Sigmoid colon (tissue), 7 donors: ENCODE measurements around the gene PFDN1. TPM values are rescaled to one million over a fixed set of nuclear protein-coding genes. Genes with fewer than 3 reads are reported as not detected.
"Not testable (repeated sequence)": the region's sequence is repeated elsewhere in the genome, so short reads cannot be mapped to it uniquely, and the experiment has no call there.

ENCODE experiments used
- DNase-seq: peaks from one replicate; pipeline ENCODE4 v3.0.0-alpha.2; 2019
- H3K27ac ChIP-seq, 4 donors: fragments of 200-600 bp; sonication (generic); one replicate each; pipeline ENCODE4 v1.5.1; 2016 to 2019; ENCODE audit warnings: mild to moderate bottlenecking in 1 of 4
- H3K27me3 ChIP-seq, 3 donors: fragments of 200-600 bp; sonication (generic); one replicate each; pipeline ENCODE4 v1.5.1; 2019; ENCODE audit warnings: mild to moderate bottlenecking in 1 of 3
- H3K36me3 ChIP-seq, 4 donors: fragments of 200-600 bp; sonication (generic); one replicate each; pipeline ENCODE4 v1.5.1; 2016 to 2019
- H3K4me1 ChIP-seq, 4 donors: fragments of 200-600 bp; sonication (generic); one replicate each; pipeline ENCODE4 v1.5.1; 2017 to 2019
- H3K4me3 ChIP-seq, 4 donors: fragments of 200-600 bp; sonication (generic); one replicate each; pipeline ENCODE4 v1.5.1; 2017 to 2019; ENCODE audit warnings: mild to moderate bottlenecking in 2 of 4, moderate library complexity in 1 of 4
- H3K9me3 ChIP-seq, 4 donors: fragments of 200-600 bp in 3 of 4; sonication (generic) in 3 of 4; one replicate each; pipeline versions ENCODE4 v1.5.1 to v1.6.1; 2013 to 2019
- EP300 ChIP-seq, 4 donors: sonication (generic); formaldehyde crosslinking; IDR thresholded peaks; one replicate each; pipeline ENCODE4 v1.6.1; 2017; ENCODE audit warnings: antibody characterized with exemption in 4 of 4
- POLR2A ChIP-seq, 2 donors: fragments of 450-650 bp; IDR thresholded peaks; one replicate each; pipeline ENCODE4 v1.6.1; 2016; ENCODE audit warnings: antibody characterized with exemption in 2 of 2, mild to moderate bottlenecking in 2 of 2, moderate library complexity in 2 of 2
- POLR2AphosphoS5 ChIP-seq, 4 donors: sonication (generic); formaldehyde crosslinking; IDR thresholded peaks; one replicate each; pipeline ENCODE4 v1.6.1; 2017; ENCODE audit warnings: antibody characterized with exemption in 4 of 4
- WGBS, 2 donors: extraction: QIAGEN DNeasy Blood & Tissue Kit; methylation state at CpG; one replicate each; pipeline ENCODE4 v1.1.7; 2013; 5-methylcytosine and 5-hydroxymethylcytosine counted together
- intact Hi-C: fragments of 100-400 bp; cut with DNase I; formaldehyde crosslinking; loops from one replicate; pipeline ENCODE4 v1.15.1; 2023
- polyA plus RNA-seq, 3 donors: library from polyadenylated mRNA; stranded (reverse); fragments of 200-250 nt; gene quantifications; one replicate each; pipeline ENCODE4 v1.2.3, GENCODE V29; 2013
- total RNA-seq, 4 donors: library from RNA; depleted of rRNA; stranded (reverse); fragments of >200 nt; gene quantifications; one replicate each; pipeline ENCODE4 v1.1.0, GENCODE V29; 2016
- TF ChIP-seq, protein P1 (sequence below), 4 experiments: fragments of 450-650 bp in 3 of 4; fragments of 200-600 bp in 1 of 4; IDR thresholded peaks; one replicate each; pipeline ENCODE4 v1.5.1; 2016 to 2019; ENCODE audit warnings: antibody characterized with exemption in 4 of 4, mild to moderate bottlenecking in 3 of 4, moderate library complexity in 2 of 4
- donor health status: healthy with polysubstance abuse.
- donor health status: Bipolar disorder and iron deficiency.
- donor health status: healthy.

PFDN1 gene
- total and polyA plus RNA-seq, 7 donors: 61.8 to 159 (median 88.2) TPM

DNA sequence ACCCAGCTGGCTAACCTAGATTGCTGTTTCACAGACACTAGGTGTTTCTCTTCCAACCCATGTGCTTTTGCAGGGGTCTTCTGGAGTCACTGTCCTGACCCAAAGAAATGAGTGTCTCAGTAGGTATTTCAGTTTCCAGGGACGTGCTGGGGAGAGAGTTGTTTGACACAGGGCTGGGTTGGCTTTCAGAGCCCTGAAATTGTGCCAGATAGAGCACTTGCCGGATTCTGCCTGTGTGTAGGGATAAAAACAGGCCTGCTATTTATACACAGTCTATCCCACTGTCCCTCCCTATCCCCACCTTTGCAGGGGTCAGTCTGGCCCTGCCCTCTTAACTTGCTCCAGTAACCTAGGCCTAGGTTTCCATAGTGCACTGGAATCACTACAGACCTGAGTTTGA is 44.5 kb upstream of the PFDN1 start:
- intact Hi-C loops: loop anchor here (5.0 to 10.0 kb wide), 2 partner anchors 170 to 273 kb away; partner anchors contain the start of gene CYSTM1
- TF ChIP-seq POLR2A (IDR thresholded peaks at IDR 0.05) (no peak), EP300 (IDR thresholded peaks at IDR 0.05) (no peak), POLR2AphosphoS5 (IDR thresholded peaks at IDR 0.05) (no peak)
- TF ChIP-seq, protein P1, sequence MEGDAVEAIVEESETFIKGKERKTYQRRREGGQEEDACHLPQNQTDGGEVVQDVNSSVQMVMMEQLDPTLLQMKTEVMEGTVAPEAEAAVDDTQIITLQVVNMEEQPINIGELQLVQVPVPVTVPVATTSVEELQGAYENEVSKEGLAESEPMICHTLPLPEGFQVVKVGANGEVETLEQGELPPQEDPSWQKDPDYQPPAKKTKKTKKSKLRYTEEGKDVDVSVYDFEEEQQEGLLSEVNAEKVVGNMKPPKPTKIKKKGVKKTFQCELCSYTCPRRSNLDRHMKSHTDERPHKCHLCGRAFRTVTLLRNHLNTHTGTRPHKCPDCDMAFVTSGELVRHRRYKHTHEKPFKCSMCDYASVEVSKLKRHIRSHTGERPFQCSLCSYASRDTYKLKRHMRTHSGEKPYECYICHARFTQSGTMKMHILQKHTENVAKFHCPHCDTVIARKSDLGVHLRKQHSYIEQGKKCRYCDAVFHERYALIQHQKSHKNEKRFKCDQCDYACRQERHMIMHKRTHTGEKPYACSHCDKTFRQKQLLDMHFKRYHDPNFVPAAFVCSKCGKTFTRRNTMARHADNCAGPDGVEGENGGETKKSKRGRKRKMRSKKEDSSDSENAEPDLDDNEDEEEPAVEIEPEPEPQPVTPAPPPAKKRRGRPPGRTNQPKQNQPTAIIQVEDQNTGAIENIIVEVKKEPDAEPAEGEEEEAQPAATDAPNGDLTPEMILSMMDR (IDR thresholded peaks at IDR 0.05): no peak
- H3K27me3 ChIP-seq: no peaks in the 10 kb centered on the region
- H3K4me1 ChIP-seq: peaks cover 0 to 40% (median 29%) of the 10 kb centered on the region in 4 donors
- no peaks in the 10 kb centered on the region for H3K9me3 ChIP-seq
- peak overlapping the region; percentile 79 to 93 (median 86) for H3K27ac ChIP-seq
- 17 to 56% methylated on average over 2 of the region's 2 CpGs for WGBS, 2 donors
- peaks cover 0 to 6% (median 0%) of the 10 kb centered on the region in 4 donors for H3K36me3 ChIP-seq
- no peak overlapping the region for H3K4me3 ChIP-seq
- no peak for DNase-seq

DNA sequence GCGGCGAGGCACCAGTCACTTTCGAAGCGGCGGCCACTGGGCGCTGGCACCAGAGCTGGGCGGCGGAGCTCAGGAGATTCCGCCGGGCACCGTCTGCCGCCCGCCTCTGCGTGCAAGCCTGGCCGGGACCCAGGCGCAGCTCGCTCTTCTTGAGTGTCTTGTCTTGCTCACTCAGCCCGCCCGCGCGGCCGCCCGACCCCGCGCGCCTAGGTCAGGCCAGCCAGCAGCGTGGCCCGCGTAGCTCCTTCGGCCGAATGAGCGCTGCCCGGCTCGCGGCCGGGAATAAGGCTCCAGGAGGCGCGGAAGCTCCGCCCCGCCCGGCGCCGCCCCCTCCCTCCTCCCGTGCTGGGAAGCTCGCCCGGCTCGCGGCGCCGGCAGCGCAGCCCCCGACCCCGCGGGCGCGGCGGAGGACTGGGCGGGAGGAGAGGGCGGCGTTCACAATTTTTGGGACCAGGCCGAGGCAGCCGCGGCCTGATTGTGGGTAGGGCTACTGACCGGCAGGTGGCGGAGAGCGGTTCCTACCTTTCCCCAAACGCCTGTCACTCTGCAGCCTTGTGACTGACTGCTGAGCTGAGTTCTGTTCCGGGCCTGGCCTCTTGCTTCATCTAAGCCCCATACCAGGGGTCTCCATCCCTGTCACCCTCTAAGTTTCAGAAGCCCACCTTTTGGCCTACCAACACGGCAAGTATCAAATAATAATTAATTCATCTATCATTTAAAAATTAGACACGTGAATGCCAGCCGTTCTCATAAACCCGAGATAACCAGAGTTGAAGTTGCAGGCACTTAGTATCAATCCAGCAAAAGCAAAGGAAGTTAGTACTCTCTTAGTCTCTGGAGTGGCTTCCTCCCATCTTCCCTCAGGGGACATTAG is 43.7 kb upstream of the PFDN1 start, which contains the start of gene HBEGF:
Gene HBEGF (minus strand): TSS at position 256 of the 874 bp plus-strand sequence. CDS start 275 bp downstream, outside the sequence.
- Histone ChIP-seq H3K36me3 (peaks cover 0 to 6% (median 0%) of the 10 kb centered on the region in 4 donors), H3K27ac (peak within 1 kb of the TSS; percentile 79 to 93 (median 86)), H3K9me3 (no peaks in the 10 kb centered on the region), H3K27me3 (no peaks in the 10 kb centered on the region), H3K4me1 (peaks cover 0 to 46% (median 36%) of the 10 kb centered on the region in 4 donors), H3K4me3 (peak within 1 kb of the TSS; percentile 54 to 78 (median 70))
- DNase-seq: peak; percentile 88
- intact Hi-C loops: loop anchor here (1.0 to 10.0 kb wide), 3 partner anchors 102 to 272 kb away; partner anchors contain the start of gene CYSTM1
- 1% methylated on average over 72 of the region's 72 CpGs for WGBS, 2 donors
- TF ChIP-seq POLR2A (IDR thresholded peaks at IDR 0.05) (peak; percentile 68 to 75), EP300 (IDR thresholded peaks at IDR 0.05) (no peak), POLR2AphosphoS5 (IDR thresholded peaks at IDR 0.05) (peak; percentile 82 to 98 (median 94))
- TF ChIP-seq, protein P1 (IDR thresholded peaks at IDR 0.05): peak in 2 of 4 experiments; percentile 25 to 27

DNA sequence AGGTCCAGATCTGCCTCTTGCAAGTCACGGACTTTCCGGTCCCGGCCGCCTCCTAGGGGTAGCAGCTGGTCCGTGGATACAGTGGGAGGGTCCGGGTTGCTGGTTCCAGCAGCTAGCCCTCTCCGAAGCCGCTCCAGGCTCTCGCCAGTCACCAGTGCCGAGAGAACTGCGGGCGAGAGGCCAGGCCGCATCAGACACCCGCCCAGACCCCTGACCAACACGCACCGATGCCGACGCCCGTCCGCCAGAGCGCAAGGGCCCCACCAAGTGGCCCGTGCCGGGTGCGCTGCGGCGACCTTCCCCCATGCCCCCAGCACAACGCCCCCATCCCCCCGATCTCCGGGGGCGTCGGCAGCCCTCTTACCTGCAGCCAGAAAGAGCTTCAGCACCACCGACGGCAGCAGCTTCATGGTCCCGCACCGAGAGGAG is 43.0 kb upstream of the PFDN1 start:
- Histone ChIP-seq H3K27me3 (no peaks in the 10 kb centered on the region), H3K4me3 (peak overlapping the region; percentile 54 to 78 (median 70)), H3K36me3 (peaks cover 0 to 6% (median 0%) of the 10 kb centered on the region in 4 donors), H3K4me1 (peaks cover 0 to 53% (median 42%) of the 10 kb centered on the region in 4 donors), H3K9me3 (no peaks in the 10 kb centered on the region), H3K27ac (peak overlapping the region; percentile 79 to 93 (median 86))
- 4 to 12% methylated on average over 35 of the region's 35 CpGs for WGBS, 2 donors
- TF ChIP-seq POLR2A (IDR thresholded peaks at IDR 0.05) (no peak), POLR2AphosphoS5 (IDR thresholded peaks at IDR 0.05) (no peak), EP300 (IDR thresholded peaks at IDR 0.05) (no peak)
- TF ChIP-seq, protein P1 (IDR thresholded peaks at IDR 0.05): peak in 3 of 4 experiments; percentile 11 to 45 (median 41)
- intact Hi-C loops: loop anchor here (1.0 to 10.0 kb wide), 3 partner anchors 102 to 271 kb away; partner anchors contain the start of gene CYSTM1
- DNase-seq: peak; percentile 88

DNA sequence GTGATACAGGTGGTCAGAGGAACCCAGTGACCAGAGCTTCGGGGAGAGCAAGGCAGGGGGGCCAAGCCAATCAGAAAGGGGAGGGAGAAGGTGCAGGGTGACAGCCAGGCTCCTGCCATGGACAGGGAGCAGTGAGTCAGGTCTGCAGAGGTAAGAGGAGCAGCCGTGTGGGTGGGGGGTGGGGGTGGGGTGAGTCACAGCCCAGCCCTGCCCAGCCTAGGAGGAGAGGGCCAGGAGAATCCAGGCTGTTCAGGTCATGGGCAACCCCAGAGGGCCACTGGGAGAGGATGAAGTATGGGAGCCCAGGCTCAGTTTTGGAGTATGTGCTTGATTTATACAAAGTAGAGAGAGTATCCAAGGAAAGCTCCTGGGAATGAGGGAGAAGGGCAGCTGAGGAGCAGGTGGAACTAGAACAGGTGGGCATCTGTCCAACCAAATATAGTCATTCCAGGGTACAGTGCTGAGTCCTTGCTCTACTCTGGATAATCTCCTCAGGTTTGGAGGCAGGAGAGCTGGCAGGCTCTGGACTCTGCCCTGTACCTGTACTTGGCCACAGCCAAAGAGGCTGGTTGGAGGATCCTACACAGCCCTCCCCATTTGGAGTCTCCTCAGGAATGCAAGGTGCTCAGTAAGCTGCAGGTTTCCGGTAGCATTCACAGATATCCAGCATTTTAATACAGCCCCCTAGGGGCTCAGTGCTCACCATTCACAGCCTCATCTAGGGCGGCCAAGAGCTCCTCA is 42.0 kb upstream of the PFDN1 start:
- H3K9me3 ChIP-seq: no peaks in the 10 kb centered on the region
- intact Hi-C loops: loop anchor here (5.0 to 10.0 kb wide), 2 partner anchors 168 to 270 kb away; partner anchors contain the start of gene CYSTM1
- H3K27ac ChIP-seq: peak overlapping the region; percentile 79 to 93 (median 86)
- peaks cover 0 to 8% (median 0%) of the 10 kb centered on the region in 4 donors for H3K36me3 ChIP-seq
- peak overlapping the region in 3 of 4 donors; percentile 63 to 78 (median 76) for H3K4me3 ChIP-seq
- no peaks in the 10 kb centered on the region for H3K27me3 ChIP-seq
- TF ChIP-seq POLR2A (IDR thresholded peaks at IDR 0.05) (no peak), EP300 (IDR thresholded peaks at IDR 0.05) (no peak), POLR2AphosphoS5 (IDR thresholded peaks at IDR 0.05) (no peak)
- TF ChIP-seq, protein P1 (IDR thresholded peaks at IDR 0.05): no peak
- 45 to 68% methylated on average over 4 of the region's 4 CpGs for WGBS, 2 donors
- peaks cover 0 to 61% (median 46%) of the 10 kb centered on the region in 4 donors for H3K4me1 ChIP-seq
- DNase-seq: no peak

DNA sequence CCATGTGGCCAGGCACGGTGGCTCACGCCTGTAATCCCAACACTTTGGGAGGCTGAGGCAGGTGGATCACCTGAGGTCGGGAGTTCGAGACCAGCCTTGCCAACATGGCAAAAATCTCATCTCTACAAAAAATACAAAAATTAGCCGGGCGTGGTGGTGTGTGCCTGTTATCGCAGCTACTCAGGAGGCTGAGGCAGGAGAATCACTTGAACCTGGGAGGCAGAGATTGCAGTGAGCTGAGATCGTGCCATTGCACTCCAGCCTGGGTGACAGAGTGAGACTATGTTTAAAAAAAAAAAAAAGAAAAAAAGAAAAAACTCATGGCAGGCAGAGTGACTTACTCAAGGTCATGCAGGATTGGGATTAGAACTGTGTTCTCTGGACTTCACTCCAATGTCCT is 40.9 kb upstream of the PFDN1 start:
- DNase-seq, H3K9me3 ChIP-seq, H3K36me3 ChIP-seq, H3K27me3 ChIP-seq, H3K4me3 ChIP-seq: not testable (repeated sequence)
- 97% methylated on average over 8 of the region's 8 CpGs for WGBS, 2 donors
- peaks cover 0 to 71% (median 48%) of the 10 kb centered on the region in 4 donors for H3K4me1 ChIP-seq
- H3K27ac ChIP-seq: peak overlapping the region in 2 of 4 donors; percentile 89 to 93
- intact Hi-C loops: loop anchor here (10.0 kb wide), 1 partner anchor 269 kb away; no protein-coding TSS in a partner anchor
